Measurements from ENCODE around the gene LMBR1.
"Not testable (repeated sequence)": the region's sequence is repeated elsewhere in the genome, so short reads cannot be mapped to it uniquely, and the experiment has no call there.

Gene LMBR1

GRCh38 chr7:156845379-156846101 is 47.4 kb downstream of the LMBR1 start:
- no peak for DNase-seq (ENCODE audit: low read depth)

DNA sequence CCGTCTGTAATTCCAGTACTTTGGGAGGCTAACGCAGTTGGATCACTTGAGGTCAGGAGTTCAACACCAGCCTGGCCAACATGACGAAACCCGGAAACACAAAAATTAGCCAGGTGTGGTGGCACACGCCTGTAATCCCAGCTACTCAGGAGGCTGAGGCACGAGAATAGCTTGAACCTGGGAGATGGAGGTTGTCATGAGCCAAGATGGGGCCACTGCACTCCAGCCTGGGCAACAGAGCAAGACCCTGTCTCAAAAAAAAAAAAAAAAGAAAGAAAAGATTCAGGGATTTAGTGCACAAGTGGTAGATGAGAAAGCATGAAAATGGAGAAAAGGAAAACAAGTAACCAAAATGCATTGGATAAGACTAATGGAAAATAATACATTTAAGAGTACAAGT is 49.4 kb downstream of the LMBR1 start:
- not testable (repeated sequence) for DNase-seq (ENCODE audit: low read depth)

- no peak for DNase-seq (ENCODE audit: low read depth)
Measured at GRCh38 chr7:156843157-156843556, 49.8 kb downstream of the LMBR1 start.

DNA sequence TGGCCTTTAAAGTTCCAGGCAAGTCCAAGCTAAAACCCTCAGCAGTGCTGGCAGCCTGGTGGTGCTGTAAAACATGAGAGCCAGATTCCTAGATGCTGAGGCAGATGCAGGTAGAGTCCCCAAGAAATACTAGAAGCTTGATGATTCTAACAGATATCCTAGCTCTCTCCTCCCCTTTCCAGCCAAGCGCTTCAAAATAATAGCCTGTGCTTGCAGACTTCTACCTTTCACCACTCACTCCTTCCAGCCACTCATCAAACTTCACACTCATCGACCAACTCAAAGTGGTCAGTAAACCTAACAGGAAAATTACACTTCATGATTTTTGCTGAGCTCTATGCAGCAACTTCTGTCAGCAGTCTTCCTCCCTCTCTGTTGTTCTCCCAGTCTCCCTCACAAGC is 50.2 kb downstream of the LMBR1 start:
- DNase-seq (ENCODE audit: low read depth) = no peak

- no peak for DNase-seq (ENCODE audit: low read depth)
Measured at GRCh38 chr7:156842317-156842716, 50.7 kb downstream of the LMBR1 start.

DNA sequence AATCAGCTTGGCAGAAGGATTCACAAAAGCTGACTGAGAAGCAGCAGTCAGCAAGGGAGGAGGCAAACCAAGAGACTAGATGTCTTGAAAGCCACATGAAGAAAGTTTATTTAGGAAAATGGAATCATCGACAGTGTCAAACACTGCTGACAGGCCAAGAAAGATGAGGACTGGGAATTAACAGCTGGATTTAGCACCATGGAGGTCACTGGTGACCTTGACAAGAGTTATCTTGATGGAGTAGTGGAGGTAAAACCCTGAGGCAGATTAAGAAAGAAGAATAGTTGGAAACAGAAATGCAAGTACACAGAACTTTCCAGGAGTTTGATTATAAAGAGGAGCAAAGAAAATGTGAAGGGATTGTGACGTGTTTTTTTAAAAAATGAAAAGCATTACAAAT is 51.5 kb downstream of the LMBR1 start:
- DNase-seq (ENCODE audit: low read depth) = no peak

- no peak for DNase-seq (ENCODE audit: low read depth)
Measured at GRCh38 chr7:156840134-156840533, 52.8 kb downstream of the LMBR1 start.

- no peak for DNase-seq (ENCODE audit: low read depth)
Measured at GRCh38 chr7:156836443-156836842, 56.5 kb downstream of the LMBR1 start.

DNA sequence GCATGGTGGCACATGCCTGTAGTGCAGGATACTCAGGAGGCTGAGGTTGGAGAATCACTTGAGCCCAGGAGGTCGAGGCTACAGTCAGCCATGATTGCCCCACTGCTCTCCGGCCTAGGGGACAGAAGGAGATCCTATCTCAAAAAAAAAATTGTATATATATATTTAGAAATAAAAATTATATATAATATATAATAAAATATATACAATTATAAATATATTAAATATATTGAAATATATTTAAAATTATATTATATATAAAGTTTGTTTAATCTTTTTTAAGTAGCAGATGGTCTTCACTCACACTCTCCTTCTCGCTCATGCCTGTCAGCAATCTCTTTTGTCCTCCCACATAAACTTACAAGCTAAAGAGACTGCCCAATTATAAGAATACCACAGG is 58.5 kb downstream of the LMBR1 start:
- DNase-seq (ENCODE audit: low read depth) = no peak

DNA sequence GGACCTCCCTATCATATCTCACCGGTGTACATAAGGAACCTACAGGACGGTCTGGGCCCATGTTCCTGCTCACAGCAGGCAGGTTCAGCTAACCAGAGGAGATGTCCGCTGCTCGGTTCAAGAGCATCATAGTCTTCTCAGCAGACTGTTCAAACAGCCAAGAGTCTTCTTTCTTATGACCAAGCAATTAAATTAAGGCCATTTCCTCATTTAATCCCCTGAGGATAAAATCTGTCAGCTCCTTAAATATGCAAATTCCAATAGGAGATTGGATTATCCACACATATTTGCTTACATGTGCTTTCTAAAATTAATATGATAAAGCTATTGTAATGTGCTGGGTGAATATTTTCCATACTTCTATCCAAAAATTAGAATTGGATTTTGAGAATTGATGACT is 59.7 kb downstream of the LMBR1 start:
- no peak for DNase-seq (ENCODE audit: low read depth)

- no peak for DNase-seq (ENCODE audit: low read depth)
Measured at GRCh38 chr7:156832195-156832877, 60.6 kb downstream of the LMBR1 start.

DNA sequence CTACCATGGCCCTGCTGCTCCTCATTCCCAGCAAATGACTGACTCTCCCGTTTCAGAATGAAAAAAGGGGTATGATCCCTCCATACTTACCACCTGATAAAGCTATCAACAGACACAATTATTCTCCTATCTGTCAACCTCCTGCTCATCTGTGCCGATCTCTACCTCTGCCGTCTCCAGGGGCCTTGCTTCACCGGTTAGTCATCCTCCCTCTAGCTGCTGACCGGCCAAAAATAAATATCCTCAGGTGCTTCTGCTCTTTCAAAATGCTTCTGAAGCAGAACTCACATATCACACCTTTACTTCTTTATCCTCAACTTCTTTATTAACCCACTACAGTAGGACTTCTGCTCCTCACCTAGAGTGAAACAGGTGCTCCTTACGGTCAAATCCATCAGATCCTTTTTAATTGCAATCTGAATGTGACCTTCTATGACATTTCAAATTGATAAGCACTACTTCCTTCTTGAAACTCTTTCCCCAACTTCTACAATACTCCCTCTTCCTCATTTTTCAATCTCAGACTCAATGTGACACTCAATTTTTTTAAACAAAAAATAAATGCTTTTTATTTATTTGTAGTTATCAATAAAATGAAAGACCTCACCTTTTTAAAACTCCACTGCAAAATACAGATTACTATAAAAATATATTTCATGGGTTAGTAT is 63.2 kb downstream of the LMBR1 start:
- no peak for DNase-seq (ENCODE audit: low read depth)

DNA sequence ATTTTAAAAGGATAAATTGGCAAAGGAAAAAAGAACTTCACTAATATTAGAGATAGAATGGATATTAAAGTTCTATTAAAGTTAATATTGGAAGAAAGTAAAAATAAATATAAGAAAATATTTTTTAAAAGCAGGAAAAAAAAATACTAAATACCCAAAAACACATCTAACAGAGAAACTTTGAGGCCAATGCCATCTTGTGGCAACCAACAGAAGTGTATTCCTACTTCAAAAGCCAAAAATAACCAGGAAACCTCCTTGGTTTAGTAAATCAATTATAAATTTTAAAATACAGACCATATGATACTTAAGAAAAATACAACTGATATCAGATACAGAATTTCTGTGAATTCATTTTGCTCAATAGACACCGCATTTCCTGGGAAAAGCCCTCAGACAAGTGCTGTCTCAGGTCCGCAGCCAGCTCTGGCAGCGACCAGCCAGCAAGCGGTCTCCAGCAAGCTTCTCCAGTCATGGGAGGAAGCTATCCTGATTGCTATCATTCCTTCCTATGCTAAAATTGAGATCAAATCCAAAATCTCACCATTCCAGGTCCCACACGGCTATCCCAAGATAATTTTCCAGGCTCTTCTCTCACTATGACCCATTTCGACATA is 65.3 kb downstream of the LMBR1 start:
- no peak for DNase-seq (ENCODE audit: low read depth)

DNA sequence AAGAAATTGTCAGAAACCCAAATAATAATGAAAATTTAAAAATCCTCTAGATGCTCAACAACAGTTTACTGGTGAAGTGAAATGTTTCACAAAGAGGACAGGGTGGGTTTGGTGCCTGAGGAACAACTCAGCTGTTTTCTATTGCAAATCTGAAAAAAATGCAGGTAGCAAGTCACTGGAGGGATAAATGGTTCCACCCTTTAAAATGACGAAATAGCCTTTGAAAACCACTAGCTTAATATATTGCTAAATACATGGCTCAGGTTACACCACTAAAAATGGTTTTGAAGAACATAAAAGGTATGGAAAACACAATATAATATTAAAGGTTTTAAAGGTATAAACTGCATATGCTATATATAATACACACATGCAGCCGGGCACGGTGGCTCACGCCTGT is 69.5 kb downstream of the LMBR1 start:
- no peak for DNase-seq (ENCODE audit: low read depth)

DNA sequence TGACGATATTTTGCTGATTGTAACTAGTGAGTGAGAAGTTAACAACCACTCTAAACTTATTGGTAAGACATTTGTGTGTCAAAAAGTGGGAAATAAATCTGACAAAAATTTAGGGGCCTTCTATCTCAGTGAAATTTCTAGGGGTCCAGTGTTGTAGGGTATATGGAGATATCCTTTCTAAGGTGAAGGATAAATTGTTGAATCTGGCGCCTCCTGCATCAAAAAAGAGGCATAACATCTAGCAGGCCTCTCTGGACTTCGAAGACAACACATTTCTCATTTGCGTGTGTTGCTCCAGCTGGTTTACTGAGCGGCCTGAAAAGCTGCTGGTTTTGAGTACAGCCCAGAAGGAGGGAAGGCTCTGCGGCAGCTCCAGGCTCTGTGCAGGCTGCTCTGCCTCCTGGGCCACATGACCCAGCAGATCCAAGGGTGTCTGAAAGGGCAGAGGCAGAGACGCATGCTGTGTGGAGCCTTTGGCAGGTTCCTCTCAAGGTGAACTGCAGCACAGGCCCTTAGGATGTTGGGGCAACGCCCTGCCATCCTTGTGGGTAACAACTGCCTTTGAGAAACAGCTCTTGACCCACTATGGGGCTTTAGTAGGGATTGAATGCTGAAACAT is 72.4 kb downstream of the LMBR1 start:
- DNase-seq (ENCODE audit: low read depth) = no peak

- no peak for DNase-seq (ENCODE audit: low read depth)
Measured at GRCh38 chr7:156819733-156820295, 73.2 kb downstream of the LMBR1 start.

GRCh38 chr7:156818133-156818532 is 74.8 kb downstream of the LMBR1 start:
- no peak for DNase-seq (ENCODE audit: low read depth)

DNA sequence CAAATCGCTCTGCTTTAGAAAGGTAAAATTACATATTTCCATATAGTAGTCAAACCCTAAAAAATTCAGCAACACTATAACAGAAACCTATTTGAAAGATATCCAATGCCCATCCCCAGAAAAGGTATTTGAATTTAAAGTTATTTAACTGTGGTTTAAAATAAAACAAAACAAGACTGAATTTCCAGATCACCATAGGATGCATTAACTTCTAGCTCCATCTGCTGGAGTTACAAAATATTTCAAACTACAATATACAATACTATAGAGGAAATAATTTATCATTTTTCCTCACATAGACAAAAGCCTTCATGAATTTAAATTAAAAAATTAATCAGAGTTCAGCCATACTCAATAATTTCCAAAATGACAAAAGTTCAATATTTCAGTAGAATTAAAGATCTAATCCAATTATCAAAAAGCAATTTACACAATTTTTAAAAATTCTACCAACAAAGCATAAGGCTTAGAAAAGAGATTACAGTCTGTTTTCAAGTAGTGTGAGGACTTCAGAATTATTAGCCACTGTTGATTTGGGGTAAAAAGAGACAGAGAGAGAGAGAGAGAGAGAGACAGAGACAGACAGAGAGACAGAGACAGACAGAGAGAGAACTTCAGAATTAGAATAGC is 75.9 kb downstream of the LMBR1 start:
- DNase-seq (ENCODE audit: low read depth) = no peak

GRCh38 chr7:156811706-156812105 is 81.3 kb downstream of the LMBR1 start:
- DNase-seq (ENCODE audit: low read depth) = no peak

- not testable (repeated sequence) for DNase-seq (ENCODE audit: low read depth)
Measured at GRCh38 chr7:156803656-156804055, 89.3 kb downstream of the LMBR1 start.

DNA sequence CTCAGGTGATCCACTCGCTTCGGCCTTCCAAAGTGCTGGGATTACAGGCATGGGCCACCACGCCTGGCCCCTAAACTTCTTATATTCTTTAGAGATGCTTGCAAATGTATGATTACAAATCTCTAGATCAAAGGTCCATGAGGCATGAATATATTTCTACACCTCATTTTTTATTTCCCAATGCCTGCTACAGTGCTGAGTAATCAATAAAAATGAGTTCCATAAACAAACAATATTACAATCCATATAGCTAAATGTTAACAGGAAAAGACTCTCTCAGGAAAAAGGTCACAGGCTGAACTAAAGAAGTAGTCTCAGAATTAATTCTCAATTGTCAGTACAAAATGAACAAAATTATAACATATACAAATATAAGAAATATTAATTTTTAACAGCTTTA is 90.8 kb downstream of the LMBR1 start:
- no peak for DNase-seq (ENCODE audit: low read depth)

GRCh38 chr7:156795415-156795814 is 97.6 kb downstream of the LMBR1 start:
- no peak for DNase-seq (ENCODE audit: low read depth)
